ENCODE data around the gene PPP2R5B. TPM values are rescaled to one million over a fixed set of nuclear protein-coding genes. Genes with fewer than 3 reads are reported as not detected.

The PPP2R5B gene
- polyA plus RNA-seq, 2 donors = 6.6 to 11.0 TPM

DNA sequence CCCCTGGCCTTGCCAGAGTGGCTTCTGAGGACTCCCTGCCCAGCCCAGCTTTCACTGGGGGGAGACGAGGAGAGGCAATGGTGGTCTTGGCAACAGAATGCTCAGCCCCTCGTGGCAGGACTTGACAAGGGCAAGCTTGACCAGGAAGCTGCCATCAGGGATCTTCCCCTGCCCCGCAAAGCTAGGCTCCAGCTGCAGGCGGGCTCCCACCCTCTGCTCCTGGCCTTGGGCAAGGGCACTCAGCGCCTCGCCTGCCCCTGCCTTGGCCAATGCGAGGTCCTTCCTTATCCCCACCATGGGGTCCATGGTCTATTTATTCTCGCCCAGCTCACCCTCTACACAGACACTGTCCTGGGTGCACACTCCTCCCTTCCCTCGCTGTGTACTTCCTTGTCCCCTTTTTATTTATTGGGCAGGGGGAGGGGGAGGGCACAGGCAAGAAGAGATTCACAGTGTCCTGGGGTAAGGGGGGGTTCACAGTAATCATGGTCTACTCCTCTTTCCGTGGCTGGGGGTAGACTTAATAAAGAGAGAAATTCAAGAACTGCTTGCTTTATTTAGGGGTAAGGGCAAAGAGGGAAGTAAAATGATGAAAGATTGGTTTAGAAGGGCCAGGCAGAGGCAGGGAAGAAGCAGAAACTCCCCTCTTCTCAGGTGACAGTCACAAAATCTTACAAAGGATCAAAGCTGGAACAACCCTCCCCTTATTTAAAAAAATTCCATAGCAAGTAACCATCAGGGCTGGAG is 9.6 kb downstream of the PPP2R5B start:
- Histone ChIP-seq H3K27ac (ENCODE audit: low read depth in 2 of 2, low read length in 1 of 2) (no peak overlapping the region), H3K36me3 (ENCODE audit: control insufficient read depth in 2 of 2, insufficient read depth in 2 of 2, low read length in 1 of 2) (peaks cover 14 to 51% of the 10 kb centered on the region in 2 donors), H3K4me3 (ENCODE audit: low read depth in 1 of 2, low read length in 2 of 2) (no peak overlapping the region), H3K9me3 (ENCODE audit: control insufficient read depth in 2 of 2, insufficient read depth in 1 of 2, low read depth in 1 of 2, low read length in 1 of 2) (no peaks in the 10 kb centered on the region), H3K4me1 (ENCODE audit: control insufficient read depth in 2 of 2, insufficient read depth in 2 of 2, low read length in 1 of 2) (no peaks in the 10 kb centered on the region), H3K27me3 (ENCODE audit: control insufficient read depth in 1 of 2, insufficient read depth in 2 of 2, low read length in 2 of 2) (no peaks in the 10 kb centered on the region)
- WGBS, 2 donors = 82 to 90% methylated on average over 10 of the region's 10 CpGs

DNA sequence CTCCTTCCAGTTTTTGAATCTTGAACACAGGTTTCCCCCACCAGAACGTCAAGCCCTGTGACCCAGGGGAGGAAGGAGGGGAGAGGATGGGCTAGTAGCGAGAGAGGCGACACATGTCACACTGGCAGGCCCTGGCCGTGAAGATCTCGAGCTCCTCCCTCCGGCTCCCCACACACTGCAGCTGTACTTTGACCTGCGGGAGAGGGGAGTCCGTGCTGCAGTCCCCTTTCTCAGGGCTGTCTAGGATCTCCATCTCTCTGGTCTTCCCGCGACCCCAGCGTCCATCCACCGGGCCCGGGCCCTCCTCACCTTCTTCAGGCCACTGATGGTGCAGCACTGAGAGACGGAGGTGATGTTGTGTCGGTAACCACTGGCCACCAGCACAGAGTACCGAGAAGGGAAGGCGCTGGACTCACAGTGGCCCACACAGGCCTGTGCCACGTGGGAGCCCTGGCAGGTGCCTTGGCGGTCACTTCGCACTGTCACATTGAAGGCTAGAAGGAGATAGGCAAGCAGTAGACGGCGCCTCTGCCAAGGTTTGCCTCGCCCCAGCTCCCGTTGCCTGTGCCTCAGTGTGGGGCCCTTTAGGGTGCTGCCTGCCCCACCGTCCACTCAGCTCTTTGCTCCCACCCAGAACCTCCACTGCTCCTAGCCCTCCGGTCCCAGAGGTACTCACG is 10.3 kb downstream of the PPP2R5B start:
- no peak overlapping the region for H3K27ac ChIP-seq (ENCODE audit: low read depth in 2 of 2, low read length in 1 of 2)
- no peaks in the 10 kb centered on the region for H3K27me3 ChIP-seq (ENCODE audit: control insufficient read depth in 1 of 2, insufficient read depth in 2 of 2, low read length in 2 of 2)
- H3K36me3 ChIP-seq (ENCODE audit: control insufficient read depth in 2 of 2, insufficient read depth in 2 of 2, low read length in 1 of 2) = peaks cover 14 to 45% of the 10 kb centered on the region in 2 donors
- no peaks in the 10 kb centered on the region for H3K4me1 ChIP-seq (ENCODE audit: control insufficient read depth in 2 of 2, insufficient read depth in 2 of 2, low read length in 1 of 2)
- WGBS, 2 donors = 62 to 84% methylated on average over 27 of the region's 27 CpGs
- H3K9me3 ChIP-seq (ENCODE audit: control insufficient read depth in 2 of 2, insufficient read depth in 1 of 2, low read depth in 1 of 2, low read length in 1 of 2) = no peaks in the 10 kb centered on the region
- H3K4me3 ChIP-seq (ENCODE audit: low read depth in 1 of 2, low read length in 2 of 2) = no peak overlapping the region

DNA sequence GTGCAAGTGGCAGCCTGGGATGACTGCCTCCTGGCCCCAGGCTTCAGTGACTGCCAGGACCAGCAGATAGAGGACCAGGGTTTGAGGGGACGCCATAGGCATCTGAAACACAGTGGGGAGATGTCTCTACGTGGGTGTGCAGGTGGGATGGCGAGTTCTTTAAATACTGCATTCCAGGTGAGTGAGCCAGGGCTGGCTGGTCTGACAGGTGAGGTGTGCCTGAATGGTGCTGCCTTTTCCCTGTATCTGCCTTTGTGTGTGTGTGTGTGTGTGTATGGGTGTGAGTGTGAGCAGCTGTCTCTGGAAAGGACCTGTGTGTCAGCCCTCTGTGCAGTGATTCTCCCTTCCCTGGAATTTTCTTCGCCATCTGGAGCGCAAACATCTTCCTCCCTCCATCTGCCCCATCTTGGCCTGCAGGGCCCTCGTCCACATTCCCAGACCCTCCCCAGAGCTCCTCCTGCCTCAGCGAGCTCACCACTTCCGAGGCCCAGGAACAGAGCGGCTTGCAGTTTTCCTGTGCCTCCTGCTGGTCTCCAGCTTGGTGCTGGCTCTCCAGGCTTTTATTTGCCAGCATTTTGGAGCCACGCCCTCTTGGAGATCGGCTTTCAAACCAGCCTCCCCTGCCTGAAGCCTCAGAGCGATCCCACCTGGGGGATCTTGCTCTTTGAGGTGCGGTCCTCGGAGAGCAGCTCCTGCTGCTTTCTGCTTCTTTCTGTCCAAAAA is 11.0 kb downstream of the PPP2R5B start, which contains the start of gene GPHA2:
Gene GPHA2 (minus strand): TSS at position 535 of the 723 bp plus-strand sequence. CDS start 433 bp downstream, at position 102.
- no peaks in the 10 kb centered on the region for H3K4me1 ChIP-seq (ENCODE audit: control insufficient read depth in 2 of 2, insufficient read depth in 2 of 2, low read length in 1 of 2)
- no peak within 1 kb of the TSS for H3K4me3 ChIP-seq (ENCODE audit: low read depth in 1 of 2, low read length in 2 of 2)
- peaks cover 14 to 38% of the 10 kb centered on the region in 2 donors for H3K36me3 ChIP-seq (ENCODE audit: control insufficient read depth in 2 of 2, insufficient read depth in 2 of 2, low read length in 1 of 2)
- no peak within 1 kb of the TSS for H3K27ac ChIP-seq (ENCODE audit: low read depth in 2 of 2, low read length in 1 of 2)
- 50 to 51% methylated on average over 14 of the region's 14 CpGs for WGBS, 2 donors
- H3K27me3 ChIP-seq (ENCODE audit: control insufficient read depth in 1 of 2, insufficient read depth in 2 of 2, low read length in 2 of 2) = no peaks in the 10 kb centered on the region
- H3K9me3 ChIP-seq (ENCODE audit: control insufficient read depth in 2 of 2, insufficient read depth in 1 of 2, low read depth in 1 of 2, low read length in 1 of 2) = no peaks in the 10 kb centered on the region

DNA sequence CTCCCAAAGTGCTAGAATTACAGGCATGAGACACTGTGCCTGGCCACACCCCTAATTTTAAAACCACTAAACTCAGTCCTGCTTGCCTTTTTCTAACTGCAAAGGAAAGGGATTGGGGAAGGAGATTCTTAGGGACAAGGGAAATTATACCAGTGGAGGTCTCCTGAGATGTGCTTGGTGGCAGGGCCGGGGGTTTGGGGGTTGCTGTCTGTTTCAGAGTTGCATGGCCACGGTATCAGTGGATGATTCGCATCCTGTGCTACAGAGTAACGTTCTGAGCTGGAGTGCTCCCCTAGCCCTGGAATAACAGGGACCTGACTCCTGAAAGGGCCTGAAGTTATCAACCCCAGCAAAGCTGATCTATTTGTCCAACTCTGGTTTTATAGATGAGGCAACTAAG is 12.1 kb downstream of the PPP2R5B start:
- 79 to 87% methylated on average over 4 of the region's 4 CpGs for WGBS, 2 donors

DNA sequence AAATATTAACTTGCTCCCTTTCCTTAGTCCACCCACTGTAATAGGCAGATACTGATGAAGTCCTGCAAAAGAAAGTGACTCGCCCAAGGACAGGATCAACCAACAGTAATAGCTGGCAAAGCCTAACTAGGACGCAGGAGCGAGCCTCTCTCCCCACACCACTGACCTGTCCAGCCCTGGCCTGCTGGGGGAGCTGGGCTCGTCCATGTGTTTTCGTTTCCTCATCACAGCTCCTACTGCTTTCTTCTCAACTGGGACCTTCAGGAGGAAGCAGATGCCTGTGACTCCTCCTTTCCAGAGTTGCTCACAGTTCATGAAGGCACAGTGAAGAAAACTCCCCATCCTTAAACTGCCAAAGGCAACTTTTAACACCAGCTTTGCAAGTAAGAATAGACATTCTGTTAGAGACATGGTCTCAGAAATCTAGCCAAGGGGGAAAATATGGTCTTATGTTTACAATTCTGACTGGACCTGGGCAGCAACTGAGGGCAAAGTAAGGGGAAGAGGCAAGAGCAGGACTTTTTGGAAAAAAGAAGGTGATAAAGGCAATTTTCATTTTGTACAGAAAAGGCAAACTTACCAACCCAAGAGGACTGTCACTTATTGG is 22.8 kb downstream of the PPP2R5B start:
- no peaks in the 10 kb centered on the region for H3K27me3 ChIP-seq (ENCODE audit: control insufficient read depth in 1 of 2, insufficient read depth in 2 of 2, low read length in 2 of 2)
- no peak overlapping the region for H3K27ac ChIP-seq (ENCODE audit: low read depth in 2 of 2, low read length in 1 of 2)
- 68 to 70% methylated on average over 5 of the region's 5 CpGs for WGBS, 2 donors
- no peaks in the 10 kb centered on the region for H3K4me1 ChIP-seq (ENCODE audit: control insufficient read depth in 2 of 2, insufficient read depth in 2 of 2, low read length in 1 of 2)
- no peaks in the 10 kb centered on the region for H3K9me3 ChIP-seq (ENCODE audit: control insufficient read depth in 2 of 2, insufficient read depth in 1 of 2, low read depth in 1 of 2, low read length in 1 of 2)
- H3K36me3 ChIP-seq (ENCODE audit: control insufficient read depth in 2 of 2, insufficient read depth in 2 of 2, low read length in 1 of 2) = no peaks in the 10 kb centered on the region
- no peak overlapping the region for H3K4me3 ChIP-seq (ENCODE audit: low read depth in 1 of 2, low read length in 2 of 2)

More for the DNA sequence above, 12.1 kb downstream of the PPP2R5B start:
- H3K4me1 ChIP-seq (ENCODE audit: control insufficient read depth in 2 of 2, insufficient read depth in 2 of 2, low read length in 1 of 2) = no peaks in the 10 kb centered on the region
- H3K27me3 ChIP-seq (ENCODE audit: control insufficient read depth in 1 of 2, insufficient read depth in 2 of 2, low read length in 2 of 2) = no peaks in the 10 kb centered on the region
- no peak overlapping the region for H3K4me3 ChIP-seq (ENCODE audit: low read depth in 1 of 2, low read length in 2 of 2)
- peaks cover 14 to 30% of the 10 kb centered on the region in 2 donors for H3K36me3 ChIP-seq (ENCODE audit: control insufficient read depth in 2 of 2, insufficient read depth in 2 of 2, low read length in 1 of 2)
- H3K9me3 ChIP-seq (ENCODE audit: control insufficient read depth in 2 of 2, insufficient read depth in 1 of 2, low read depth in 1 of 2, low read length in 1 of 2) = no peaks in the 10 kb centered on the region
- no peak overlapping the region for H3K27ac ChIP-seq (ENCODE audit: low read depth in 2 of 2, low read length in 1 of 2)

DNA sequence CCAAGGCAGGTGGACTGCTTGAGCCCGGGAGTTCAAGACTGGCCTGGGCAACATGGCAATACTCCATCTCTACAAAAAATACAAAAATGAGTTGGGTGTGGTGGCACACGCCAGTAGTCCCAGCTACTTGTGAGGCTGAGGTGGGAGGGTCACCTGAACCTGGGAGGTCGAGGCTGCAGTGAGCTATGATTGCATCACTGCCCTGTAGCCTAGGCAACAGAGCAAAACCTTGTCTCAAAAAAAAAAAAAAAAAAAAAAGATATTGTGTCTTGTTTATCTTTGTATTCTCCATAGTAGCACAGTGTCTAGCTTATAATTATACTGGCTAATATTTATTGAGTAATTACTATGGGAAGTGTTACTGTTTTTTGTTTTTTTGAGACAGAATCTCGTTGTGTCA is 27.0 kb downstream of the PPP2R5B start:
- no peaks in the 10 kb centered on the region for H3K27me3 ChIP-seq (ENCODE audit: control insufficient read depth in 1 of 2, insufficient read depth in 2 of 2, low read length in 2 of 2)
- no peaks in the 10 kb centered on the region for H3K36me3 ChIP-seq (ENCODE audit: control insufficient read depth in 2 of 2, insufficient read depth in 2 of 2, low read length in 1 of 2)
- no peak overlapping the region for H3K27ac ChIP-seq (ENCODE audit: low read depth in 2 of 2, low read length in 1 of 2)
- H3K4me1 ChIP-seq (ENCODE audit: control insufficient read depth in 2 of 2, insufficient read depth in 2 of 2, low read length in 1 of 2) = no peaks in the 10 kb centered on the region
- H3K9me3 ChIP-seq (ENCODE audit: control insufficient read depth in 2 of 2, insufficient read depth in 1 of 2, low read depth in 1 of 2, low read length in 1 of 2) = no peaks in the 10 kb centered on the region
- WGBS, 2 donors = 55 to 64% methylated on average over 4 of the region's 4 CpGs
- no peak overlapping the region for H3K4me3 ChIP-seq (ENCODE audit: low read depth in 1 of 2, low read length in 2 of 2)

DNA sequence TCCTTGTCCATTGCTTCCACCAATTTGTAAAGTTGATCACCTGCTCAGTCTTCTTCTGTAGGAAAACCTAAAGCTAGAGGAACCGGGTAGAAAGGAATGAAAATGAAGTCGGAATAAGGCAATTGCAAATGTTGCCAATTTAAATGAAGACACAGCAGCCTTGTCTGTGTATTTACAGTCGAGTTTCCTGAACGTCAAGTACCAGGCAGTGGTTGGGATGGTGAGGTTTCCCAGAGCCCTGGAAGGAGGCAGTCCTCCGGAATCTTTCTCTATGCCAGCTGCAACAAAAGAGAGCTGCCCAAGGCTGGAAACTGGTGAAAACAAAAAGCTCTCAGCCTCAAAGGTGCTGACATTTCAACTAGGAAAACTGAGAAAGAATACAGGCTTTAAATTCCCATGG is 29.7 kb downstream of the PPP2R5B start:
- 50 to 61% methylated on average over 5 of the region's 5 CpGs for WGBS, 2 donors
- Histone ChIP-seq H3K4me3 (ENCODE audit: low read depth in 1 of 2, low read length in 2 of 2) (no peak overlapping the region), H3K4me1 (ENCODE audit: control insufficient read depth in 2 of 2, insufficient read depth in 2 of 2, low read length in 1 of 2) (no peaks in the 10 kb centered on the region), H3K36me3 (ENCODE audit: control insufficient read depth in 2 of 2, insufficient read depth in 2 of 2, low read length in 1 of 2) (no peaks in the 10 kb centered on the region), H3K9me3 (ENCODE audit: control insufficient read depth in 2 of 2, insufficient read depth in 1 of 2, low read depth in 1 of 2, low read length in 1 of 2) (no peaks in the 10 kb centered on the region), H3K27me3 (ENCODE audit: control insufficient read depth in 1 of 2, insufficient read depth in 2 of 2, low read length in 2 of 2) (no peaks in the 10 kb centered on the region), H3K27ac (ENCODE audit: low read depth in 2 of 2, low read length in 1 of 2) (no peak overlapping the region)

DNA sequence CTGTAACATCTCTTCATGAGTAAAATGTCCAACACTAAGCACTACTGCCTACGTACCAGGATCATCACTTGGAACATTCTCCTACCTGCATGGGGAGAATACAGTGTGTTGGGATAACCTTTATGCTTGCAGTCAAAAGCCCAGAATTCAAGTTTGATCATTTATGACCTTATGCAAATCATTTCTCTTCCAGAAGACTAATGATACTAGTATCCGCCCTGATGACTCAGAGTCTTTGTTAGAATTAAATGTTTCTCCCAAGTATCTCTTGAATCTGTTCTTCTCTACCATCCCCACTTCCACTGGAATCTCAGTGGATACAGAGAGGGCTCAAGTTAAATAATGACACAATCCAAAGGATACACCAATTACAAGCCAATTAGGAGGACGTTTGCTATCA is 35.0 kb downstream of the PPP2R5B start:
- Histone ChIP-seq H3K27ac (ENCODE audit: low read depth in 2 of 2, low read length in 1 of 2) (no peak overlapping the region), H3K4me3 (ENCODE audit: low read depth in 1 of 2, low read length in 2 of 2) (no peak overlapping the region), H3K27me3 (ENCODE audit: control insufficient read depth in 1 of 2, insufficient read depth in 2 of 2, low read length in 2 of 2) (no peaks in the 10 kb centered on the region), H3K4me1 (ENCODE audit: control insufficient read depth in 2 of 2, insufficient read depth in 2 of 2, low read length in 1 of 2) (no peaks in the 10 kb centered on the region), H3K36me3 (ENCODE audit: control insufficient read depth in 2 of 2, insufficient read depth in 2 of 2, low read length in 1 of 2) (no peaks in the 10 kb centered on the region), H3K9me3 (ENCODE audit: control insufficient read depth in 2 of 2, insufficient read depth in 1 of 2, low read depth in 1 of 2, low read length in 1 of 2) (no peaks in the 10 kb centered on the region)
- WGBS, 2 donors = 44 to 45% methylated on average over 3 of the region's 3 CpGs

DNA sequence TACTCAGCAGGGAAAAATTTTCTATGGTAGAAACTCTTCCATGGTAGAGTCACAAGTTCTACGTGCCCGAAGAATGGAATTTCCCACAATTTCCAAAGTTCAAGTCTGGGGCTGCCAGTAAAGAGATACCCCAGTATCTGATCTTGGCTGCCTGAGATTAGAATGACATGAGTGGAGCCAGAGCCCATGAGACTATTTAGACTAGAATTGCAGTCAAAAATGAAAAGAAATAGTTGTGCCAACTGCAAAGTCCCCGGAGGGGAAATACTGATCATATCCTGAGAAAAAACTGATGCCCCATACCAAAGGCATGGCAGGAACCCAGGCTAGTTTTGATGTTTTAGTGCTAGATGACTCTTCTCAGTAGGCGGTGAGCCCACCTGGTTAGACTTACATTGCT is 36.2 kb downstream of the PPP2R5B start:
- no peak overlapping the region for H3K27ac ChIP-seq (ENCODE audit: low read depth in 2 of 2, low read length in 1 of 2)
- WGBS, 2 donors = 38 to 47% methylated on average over 4 of the region's 4 CpGs
- no peaks in the 10 kb centered on the region for H3K4me1 ChIP-seq (ENCODE audit: control insufficient read depth in 2 of 2, insufficient read depth in 2 of 2, low read length in 1 of 2)
- H3K27me3 ChIP-seq (ENCODE audit: control insufficient read depth in 1 of 2, insufficient read depth in 2 of 2, low read length in 2 of 2) = no peaks in the 10 kb centered on the region
- H3K4me3 ChIP-seq (ENCODE audit: low read depth in 1 of 2, low read length in 2 of 2) = no peak overlapping the region
- no peaks in the 10 kb centered on the region for H3K36me3 ChIP-seq (ENCODE audit: control insufficient read depth in 2 of 2, insufficient read depth in 2 of 2, low read length in 1 of 2)
- H3K9me3 ChIP-seq (ENCODE audit: control insufficient read depth in 2 of 2, insufficient read depth in 1 of 2, low read depth in 1 of 2, low read length in 1 of 2) = no peaks in the 10 kb centered on the region
